Measurements from ENCODE around the gene GALNT10. TPM values are rescaled to one million over a fixed set of nuclear protein-coding genes. Genes with fewer than 3 reads are reported as not detected.

The GALNT10 gene
- total RNA-seq, 1 donor from 2014 or later = 96.1 TPM

DNA sequence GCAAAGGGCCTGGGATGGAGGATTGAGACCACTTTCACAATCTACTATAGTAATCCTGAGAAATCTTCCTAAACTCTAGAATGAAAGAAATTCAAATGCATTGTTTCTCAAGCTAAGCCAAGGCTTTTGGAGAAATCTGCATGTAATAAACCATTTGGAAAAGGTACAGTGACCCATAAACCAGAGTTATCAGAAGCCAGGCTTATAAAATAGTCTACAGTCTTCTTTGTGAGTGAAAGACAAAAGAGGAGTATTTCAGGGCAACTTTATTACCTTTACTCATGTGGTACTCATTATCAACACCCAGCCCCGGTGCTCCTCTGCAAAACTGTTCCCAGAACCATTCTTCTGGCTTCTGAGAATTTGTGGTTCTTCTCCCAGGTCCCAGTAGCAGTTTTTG lies 87.0 kb downstream of the GALNT10 start:
- peaks cover 13% of the 10 kb centered on the region for H3K79me2 ChIP-seq (ENCODE audit: insufficient read depth, low read length)
- peak overlapping the region; percentile 54 for H3K27ac ChIP-seq (ENCODE audit: low read depth, low read length)
- peak overlapping the region; percentile 45 for H3K4me2 ChIP-seq (ENCODE audit: low read length)
- TF ChIP-seq, protein P1, sequence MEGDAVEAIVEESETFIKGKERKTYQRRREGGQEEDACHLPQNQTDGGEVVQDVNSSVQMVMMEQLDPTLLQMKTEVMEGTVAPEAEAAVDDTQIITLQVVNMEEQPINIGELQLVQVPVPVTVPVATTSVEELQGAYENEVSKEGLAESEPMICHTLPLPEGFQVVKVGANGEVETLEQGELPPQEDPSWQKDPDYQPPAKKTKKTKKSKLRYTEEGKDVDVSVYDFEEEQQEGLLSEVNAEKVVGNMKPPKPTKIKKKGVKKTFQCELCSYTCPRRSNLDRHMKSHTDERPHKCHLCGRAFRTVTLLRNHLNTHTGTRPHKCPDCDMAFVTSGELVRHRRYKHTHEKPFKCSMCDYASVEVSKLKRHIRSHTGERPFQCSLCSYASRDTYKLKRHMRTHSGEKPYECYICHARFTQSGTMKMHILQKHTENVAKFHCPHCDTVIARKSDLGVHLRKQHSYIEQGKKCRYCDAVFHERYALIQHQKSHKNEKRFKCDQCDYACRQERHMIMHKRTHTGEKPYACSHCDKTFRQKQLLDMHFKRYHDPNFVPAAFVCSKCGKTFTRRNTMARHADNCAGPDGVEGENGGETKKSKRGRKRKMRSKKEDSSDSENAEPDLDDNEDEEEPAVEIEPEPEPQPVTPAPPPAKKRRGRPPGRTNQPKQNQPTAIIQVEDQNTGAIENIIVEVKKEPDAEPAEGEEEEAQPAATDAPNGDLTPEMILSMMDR (IDR thresholded peaks at IDR 0.05; ENCODE audit: insufficient read depth, low read depth, low read length) = no peak
- TF ChIP-seq EZH2 (IDR thresholded peaks at IDR 0.05; ENCODE audit: insufficient read depth, low read length) = no peak
- no peaks in the 10 kb centered on the region for H3K9me3 ChIP-seq (ENCODE audit: insufficient read depth, low read depth, low read length)
- H4K20me1 ChIP-seq (ENCODE audit: insufficient read depth, low read length) = no peaks in the 10 kb centered on the region
- Mint-ChIP-seq H3K36me3 (ENCODE audit: low read depth, unreplicated experiment) (peaks cover 6% of the 10 kb centered on the region), H3K27ac (ENCODE audit: unreplicated experiment) (peak overlapping the region; percentile 85), H3K4me1 (ENCODE audit: low read depth, unreplicated experiment) (peaks cover 66% of the 10 kb centered on the region), H3K27me3 (ENCODE audit: low read depth, unreplicated experiment) (no peaks in the 10 kb centered on the region), H3K9me3 (ENCODE audit: unreplicated experiment) (no peaks in the 10 kb centered on the region), H3K4me3 (ENCODE audit: unreplicated experiment) (no peak overlapping the region)
- DNase-seq (ENCODE audit: low read depth) (no peak), FAIRE-seq (no peak)
- no peaks in the 10 kb centered on the region for H3K27me3 ChIP-seq (ENCODE audit: insufficient read depth, low read length)
- no peaks in the 10 kb centered on the region for H3K36me3 ChIP-seq (ENCODE audit: insufficient read depth, low read length)
- no peak overlapping the region for H3K9ac ChIP-seq (ENCODE audit: low read length)
- H2AFZ ChIP-seq (ENCODE audit: low read depth, low read length) = no peak overlapping the region
- H3K4me3 ChIP-seq (ENCODE audit: insufficient read depth, low read depth, low read length) = no peak overlapping the region
- peaks cover 40% of the 10 kb centered on the region for H3K4me1 ChIP-seq (ENCODE audit: insufficient read depth, low read length)

DNA sequence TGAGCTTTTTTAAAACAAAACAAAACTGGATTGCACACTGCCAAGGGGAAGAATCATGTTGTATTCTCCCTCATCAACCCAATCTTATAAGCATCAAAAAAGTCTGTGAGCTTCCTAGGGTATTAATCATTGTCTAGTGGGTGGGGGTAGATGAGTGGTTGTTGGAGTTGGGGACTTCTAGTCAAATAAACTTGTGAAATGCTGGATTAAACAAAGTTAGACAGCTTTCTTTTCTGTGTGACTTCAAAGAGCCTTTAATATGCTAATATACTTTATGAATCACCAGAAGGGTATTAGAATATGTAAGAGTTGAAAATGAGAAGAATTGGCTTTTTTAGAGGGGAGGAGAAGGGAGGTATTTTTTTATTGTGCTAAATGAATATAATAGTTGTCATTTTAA lies 87.7 kb downstream of the GALNT10 start:
- H3K79me2 ChIP-seq (ENCODE audit: insufficient read depth, low read length) = peaks cover 15% of the 10 kb centered on the region
- H3K4me1 Mint-ChIP-seq (ENCODE audit: low read depth, unreplicated experiment) = peaks cover 59% of the 10 kb centered on the region

DNA sequence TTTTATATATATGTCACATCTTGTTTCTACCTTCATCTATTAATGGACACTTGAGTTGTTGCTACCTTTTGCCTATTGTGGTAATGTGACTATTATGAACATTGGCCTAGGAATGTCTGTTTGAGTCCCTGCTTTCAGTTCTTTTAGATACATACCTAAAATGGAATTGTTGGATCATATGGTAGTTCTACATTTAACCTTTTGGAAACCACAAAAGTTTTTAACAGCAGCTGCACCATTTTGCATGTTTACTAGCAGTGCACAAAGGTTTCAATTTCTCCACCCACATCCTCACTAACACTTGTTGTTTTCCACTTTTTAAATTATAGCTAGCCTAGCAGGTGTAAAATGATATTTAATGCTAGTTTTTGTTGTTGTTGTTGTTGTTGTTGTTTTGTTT lies 88.4 kb downstream of the GALNT10 start:
- peaks cover 16% of the 10 kb centered on the region for H3K79me2 ChIP-seq (ENCODE audit: insufficient read depth, low read length)

More for the DNA sequence above, 87.7 kb downstream of the GALNT10 start:
- H3K27me3 ChIP-seq (ENCODE audit: insufficient read depth, low read length) = no peaks in the 10 kb centered on the region
- H3K4me1 ChIP-seq (ENCODE audit: insufficient read depth, low read length) = peaks cover 40% of the 10 kb centered on the region
- H3K27ac ChIP-seq (ENCODE audit: low read depth, low read length) = peak overlapping the region; percentile 54
- no peaks in the 10 kb centered on the region for H3K36me3 ChIP-seq (ENCODE audit: insufficient read depth, low read length)
- no peak overlapping the region for H3K9ac ChIP-seq (ENCODE audit: low read length)
- H3K9me3 Mint-ChIP-seq (ENCODE audit: unreplicated experiment) = no peaks in the 10 kb centered on the region
- no peaks in the 10 kb centered on the region for H3K9me3 ChIP-seq (ENCODE audit: insufficient read depth, low read depth, low read length)
- no peak overlapping the region for H2AFZ ChIP-seq (ENCODE audit: low read depth, low read length)
- H3K36me3 Mint-ChIP-seq (ENCODE audit: low read depth, unreplicated experiment) = peaks cover 10% of the 10 kb centered on the region
- no peaks in the 10 kb centered on the region for H4K20me1 ChIP-seq (ENCODE audit: insufficient read depth, low read length)
- H3K27me3 Mint-ChIP-seq (ENCODE audit: low read depth, unreplicated experiment) = no peaks in the 10 kb centered on the region
- no peak overlapping the region for H3K4me3 Mint-ChIP-seq (ENCODE audit: unreplicated experiment)
- FAIRE-seq (no peak), DNase-seq (ENCODE audit: low read depth) (peak; percentile 77)
- TF ChIP-seq EZH2 (IDR thresholded peaks at IDR 0.05; ENCODE audit: insufficient read depth, low read length) = no peak
- TF ChIP-seq, protein P1 (IDR thresholded peaks at IDR 0.05; ENCODE audit: insufficient read depth, low read depth, low read length) = no peak
- no peak overlapping the region for H3K4me3 ChIP-seq (ENCODE audit: insufficient read depth, low read depth, low read length)
- peak overlapping the region; percentile 85 for H3K27ac Mint-ChIP-seq (ENCODE audit: unreplicated experiment)
- peak overlapping the region; percentile 45 for H3K4me2 ChIP-seq (ENCODE audit: low read length)

More for the DNA sequence above, 88.4 kb downstream of the GALNT10 start:
- Mint-ChIP-seq H3K9me3 (ENCODE audit: unreplicated experiment) (no peaks in the 10 kb centered on the region), H3K4me1 (ENCODE audit: low read depth, unreplicated experiment) (peaks cover 52% of the 10 kb centered on the region), H3K36me3 (ENCODE audit: low read depth, unreplicated experiment) (peaks cover 10% of the 10 kb centered on the region), H3K27ac (ENCODE audit: unreplicated experiment) (no peak overlapping the region), H3K4me3 (ENCODE audit: unreplicated experiment) (no peak overlapping the region), H3K27me3 (ENCODE audit: low read depth, unreplicated experiment) (no peaks in the 10 kb centered on the region)
- Histone ChIP-seq H3K36me3 (ENCODE audit: insufficient read depth, low read length) (no peaks in the 10 kb centered on the region), H4K20me1 (ENCODE audit: insufficient read depth, low read length) (no peaks in the 10 kb centered on the region), H3K4me1 (ENCODE audit: insufficient read depth, low read length) (peaks cover 40% of the 10 kb centered on the region), H3K27me3 (ENCODE audit: insufficient read depth, low read length) (no peaks in the 10 kb centered on the region), H3K4me3 (ENCODE audit: insufficient read depth, low read depth, low read length) (no peak overlapping the region), H3K9me3 (ENCODE audit: insufficient read depth, low read depth, low read length) (no peaks in the 10 kb centered on the region), H3K9ac (ENCODE audit: low read length) (no peak overlapping the region), H3K27ac (ENCODE audit: low read depth, low read length) (no peak overlapping the region), H2AFZ (ENCODE audit: low read depth, low read length) (no peak overlapping the region), H3K4me2 (ENCODE audit: low read length) (no peak overlapping the region)
- DNase-seq (ENCODE audit: low read depth) (peak; percentile 75), FAIRE-seq (no peak)
- TF ChIP-seq, protein P1 (IDR thresholded peaks at IDR 0.05; ENCODE audit: insufficient read depth, low read depth, low read length) = no peak
- TF ChIP-seq EZH2 (IDR thresholded peaks at IDR 0.05; ENCODE audit: insufficient read depth, low read length) = no peak
